ENCODE data around the gene NCBP2L. TPM values are rescaled to one million over a fixed set of nuclear protein-coding genes. Genes with fewer than 3 reads are reported as not detected.

NCBP2L gene
- total and polyA plus RNA-seq, 12 donors = 0.26 to 3.5 (median 1.2) TPM

- WGBS, 4 donors = 77 to 96% (median 89%) methylated on average over 2 of the region's 2 CpGs
- Histone ChIP-seq H3K9me3 (replicated peaks in 1 of 3) (no peaks in the 10 kb centered on the region), H3K4me3 (no peak overlapping the region), H3K36me3 (replicated peaks in 1 of 2) (no peaks in the 10 kb centered on the region), H3K27ac (peak overlapping the region in 1 of 5 donors; percentile 92), H3K27me3 (no peaks in the 10 kb centered on the region), H3K4me1 (replicated peaks in 1 of 2) (peaks cover 55 to 78% of the 10 kb centered on the region in 2 donors)
- DNase-seq = no peak
- TF ChIP-seq CTCF (IDR thresholded peaks at IDR 0.05) (no peak), POLR2A (IDR thresholded peaks at IDR 0.05) (no peak)
- intact Hi-C loops (cut with DNase I) = no loop called here
Observed at GRCh38 chrX:107744868-107745267, 32.7 kb upstream of the NCBP2L start.

GRCh38 chrX:107747596-107748161 is 29.9 kb upstream of the NCBP2L start:
- WGBS, 4 donors = 35 to 51% (median 40%) methylated on average over 3 of the region's 3 CpGs
- H3K4me1 ChIP-seq (replicated peaks in 1 of 2) = peaks cover 33 to 58% of the 10 kb centered on the region in 2 donors

GRCh38 chrX:107748506-107748905 is 29.0 kb upstream of the NCBP2L start:
- intact Hi-C loops (cut with DNase I) = no loop called here
- no peak for DNase-seq
- Histone ChIP-seq H3K4me3 (no peak overlapping the region), H3K27me3 (no peaks in the 10 kb centered on the region), H3K4me1 (replicated peaks in 1 of 2) (peaks cover 25 to 50% of the 10 kb centered on the region in 2 donors), H3K27ac (peak overlapping the region in 4 of 5 donors; percentile 7 to 74 (median 53)), H3K36me3 (replicated peaks in 1 of 2) (no peaks in the 10 kb centered on the region), H3K9me3 (replicated peaks in 1 of 3) (no peaks in the 10 kb centered on the region)
- 57 to 77% (median 71%) methylated on average over 6 of the region's 6 CpGs for WGBS, 4 donors
- no peak for TF ChIP-seq CTCF (IDR thresholded peaks at IDR 0.05)
- no peak for TF ChIP-seq POLR2A (IDR thresholded peaks at IDR 0.05)

More at GRCh38 chrX:107747596-107748161, 29.9 kb upstream of the NCBP2L start:
- no peak for DNase-seq
- Histone ChIP-seq H3K27ac (peak overlapping the region in 4 of 5 donors; percentile 50 to 74 (median 59)), H3K4me3 (no peak overlapping the region), H3K9me3 (replicated peaks in 1 of 3) (no peaks in the 10 kb centered on the region), H3K27me3 (no peaks in the 10 kb centered on the region), H3K36me3 (replicated peaks in 1 of 2) (no peaks in the 10 kb centered on the region)
- no peak for TF ChIP-seq CTCF (IDR thresholded peaks at IDR 0.05)
- peak in 1 of 2 donors; percentile 21 for TF ChIP-seq POLR2A (IDR thresholded peaks at IDR 0.05)
- intact Hi-C loops (cut with DNase I) = no loop called here

GRCh38 chrX:107750263-107750662 is 27.3 kb upstream of the NCBP2L start:
- Histone ChIP-seq H3K27ac (no peak overlapping the region), H3K9me3 (replicated peaks in 1 of 3) (no peaks in the 10 kb centered on the region), H3K27me3 (no peaks in the 10 kb centered on the region), H3K4me3 (no peak overlapping the region), H3K4me1 (replicated peaks in 1 of 2) (peaks cover 23 to 37% of the 10 kb centered on the region in 2 donors), H3K36me3 (replicated peaks in 1 of 2) (no peaks in the 10 kb centered on the region)
- 93 to 100% (median 96%) methylated on average over 5 to 6 of the region's 6 CpGs for WGBS, 4 donors
- intact Hi-C loops (cut with DNase I) = no loop called here
- no peak for DNase-seq
- no peak for TF ChIP-seq POLR2A (IDR thresholded peaks at IDR 0.05)

Measured in adrenal gland (tissue), 12 donors.